SU-DHL-6 (cell line): ENCODE measurements around the gene CLIP4.

Source experiments
- H2AFZ ChIP-seq: fragments of 200-600 bp; sonication (generic); 2 replicates; pipeline ENCODE4 v1.6.1; 2014; ENCODE audit warnings: low read depth, mild to moderate bottlenecking, moderate library complexity, mixed read lengths, antibody characterized with exemption, low read length; ENCODE audit not compliant: severe bottlenecking
- H3F3A ChIP-seq: fragments of 200-600 bp; shearing (Covaris generic); 2 replicates; pipeline ENCODE4 v1.6.0; 2016; ENCODE audit warnings: antibody characterized with exemption, mild to moderate bottlenecking; ENCODE audit not compliant: insufficient read depth
- H3K27ac ChIP-seq: fragments of 200-600 bp; sonication (generic); 2 replicates; pipeline ENCODE4 v1.5.1; 2016; ENCODE audit warnings: low read depth, mild to moderate bottlenecking, low read length, moderate library complexity, mixed read lengths
- H3K27me3 ChIP-seq: fragments of 200-600 bp; sonication (generic), shearing (Covaris generic); 2 replicates; pipeline ENCODE4 v1.6.0; 2014; ENCODE audit warnings: mild to moderate bottlenecking, low read length
- H3K36me3 ChIP-seq: fragments of 200-600 bp; sonication (generic); 2 replicates; pipeline ENCODE4 v1.6.1; 2014; ENCODE audit warnings: mild to moderate bottlenecking, low read length, mixed read lengths
- H3K4me2 ChIP-seq: fragments of 300-600, 200-600 bp; shearing (Covaris generic), sonication (generic); 2 replicates; pipeline ENCODE4 v1.6.0; 2014; ENCODE audit warnings: low read length, low read depth, mild to moderate bottlenecking; ENCODE audit not compliant: poor library complexity, severe bottlenecking
- H3K4me3 ChIP-seq: fragments of 200-600 bp; sonication (generic); 2 replicates; pipeline ENCODE4 v1.5.1; 2014; ENCODE audit warnings: antibody characterized with exemption, low read length, mild to moderate bottlenecking, mixed read lengths; ENCODE audit not compliant: insufficient read depth, poor library complexity, severe bottlenecking
- H3K79me2 ChIP-seq: fragments of 200-600 bp; sonication (generic); 2 replicates; pipeline ENCODE4 v1.6.1; 2014; ENCODE audit warnings: mild to moderate bottlenecking, low read length, moderate library complexity; ENCODE audit not compliant: insufficient read depth
- H3K9ac ChIP-seq: fragments of 200-600 bp; sonication (generic); 2 replicates; pipeline ENCODE4 v1.7.0; 2014; ENCODE audit warnings: mild to moderate bottlenecking, low read length
- H3K9me2 ChIP-seq: fragments of 200-600 bp; sonication (generic); replicated peaks from 2 replicates; pipeline ENCODE4 v1.6.1; 2014; ENCODE audit warnings: low read length; ENCODE audit not compliant: insufficient read depth
- H3K9me3 ChIP-seq: fragments of 200-600 bp; sonication (generic); 2 replicates; pipeline ENCODE4 v1.6.1; 2014; ENCODE audit warnings: low read length, mixed read lengths; ENCODE audit not compliant: insufficient read depth
- H4K20me1 ChIP-seq: fragments of 200-600 bp; sonication (generic); 2 replicates; pipeline ENCODE4 v1.6.1; 2014; ENCODE audit warnings: low read depth, mild to moderate bottlenecking, antibody characterized with exemption, low read length, moderate library complexity, mixed read lengths
- EZH2phosphoT487 ChIP-seq: fragments of 200-600 bp; sonication (generic), shearing (Covaris generic); conservative IDR thresholded peaks from 2 replicates; pipeline ENCODE4 v1.6.1; 2018; ENCODE audit warnings: mild to moderate bottlenecking, antibody characterized with exemption, low read length, moderate library complexity, mixed read lengths
- TF ChIP-seq, protein P1 (sequence below): fragments of 200-600 bp; sonication (generic); IDR thresholded peaks from one replicate; pipeline ENCODE4 v1.5.1; 2017; ENCODE audit warnings: antibody characterized with exemption, mild to moderate bottlenecking, low read length, moderate library complexity; ENCODE audit not compliant: insufficient read depth, poor library complexity, severe bottlenecking

Gene CLIP4

DNA sequence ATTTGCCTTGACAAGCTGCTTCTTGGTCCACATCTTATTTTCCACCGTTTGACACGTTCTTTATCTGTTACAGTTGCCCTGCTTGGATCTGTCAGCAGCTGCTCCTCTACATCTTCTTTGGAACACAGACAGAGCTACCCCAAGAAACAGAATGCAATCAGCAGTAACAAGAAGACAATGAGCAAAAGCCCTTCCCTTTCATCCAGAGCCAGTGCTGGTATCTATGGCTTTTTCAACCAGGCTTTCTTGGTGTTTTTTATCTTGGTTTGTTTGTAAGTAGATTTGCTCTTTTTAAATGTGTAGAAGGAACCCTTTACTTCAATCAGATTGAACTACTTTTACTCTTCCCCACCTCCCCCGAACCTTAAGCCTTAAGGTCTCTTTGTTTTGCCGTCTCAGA, 41.9 kb downstream of the CLIP4 start:
- H3K9ac ChIP-seq: no peak overlapping the region
- no peak overlapping the region for H2AFZ ChIP-seq
- no peak overlapping the region for H3K4me2 ChIP-seq
- no peaks in the 10 kb centered on the region for H3K36me3 ChIP-seq
- H4K20me1 ChIP-seq: no peaks in the 10 kb centered on the region
- TF ChIP-seq, protein P1, sequence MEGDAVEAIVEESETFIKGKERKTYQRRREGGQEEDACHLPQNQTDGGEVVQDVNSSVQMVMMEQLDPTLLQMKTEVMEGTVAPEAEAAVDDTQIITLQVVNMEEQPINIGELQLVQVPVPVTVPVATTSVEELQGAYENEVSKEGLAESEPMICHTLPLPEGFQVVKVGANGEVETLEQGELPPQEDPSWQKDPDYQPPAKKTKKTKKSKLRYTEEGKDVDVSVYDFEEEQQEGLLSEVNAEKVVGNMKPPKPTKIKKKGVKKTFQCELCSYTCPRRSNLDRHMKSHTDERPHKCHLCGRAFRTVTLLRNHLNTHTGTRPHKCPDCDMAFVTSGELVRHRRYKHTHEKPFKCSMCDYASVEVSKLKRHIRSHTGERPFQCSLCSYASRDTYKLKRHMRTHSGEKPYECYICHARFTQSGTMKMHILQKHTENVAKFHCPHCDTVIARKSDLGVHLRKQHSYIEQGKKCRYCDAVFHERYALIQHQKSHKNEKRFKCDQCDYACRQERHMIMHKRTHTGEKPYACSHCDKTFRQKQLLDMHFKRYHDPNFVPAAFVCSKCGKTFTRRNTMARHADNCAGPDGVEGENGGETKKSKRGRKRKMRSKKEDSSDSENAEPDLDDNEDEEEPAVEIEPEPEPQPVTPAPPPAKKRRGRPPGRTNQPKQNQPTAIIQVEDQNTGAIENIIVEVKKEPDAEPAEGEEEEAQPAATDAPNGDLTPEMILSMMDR: no peak
- TF ChIP-seq EZH2phosphoT487: no peak
- H3K9me3 ChIP-seq: no peaks in the 10 kb centered on the region
- H3K27ac ChIP-seq: no peak overlapping the region
- H3K9me2 ChIP-seq: no peaks in the 10 kb centered on the region
- H3K4me3 ChIP-seq: no peak overlapping the region
- H3K27me3 ChIP-seq: no peaks in the 10 kb centered on the region
- no peaks in the 10 kb centered on the region for H3F3A ChIP-seq
- H3K79me2 ChIP-seq: no peaks in the 10 kb centered on the region

- Histone ChIP-seq H3K36me3 (no peaks in the 10 kb centered on the region), H4K20me1 (no peaks in the 10 kb centered on the region), H3K9ac (no peak overlapping the region), H3K4me2 (no peak overlapping the region), H3K79me2 (no peaks in the 10 kb centered on the region), H3K4me3 (no peak overlapping the region), H3F3A (no peaks in the 10 kb centered on the region), H3K27me3 (no peaks in the 10 kb centered on the region), H2AFZ (no peak overlapping the region), H3K27ac (no peak overlapping the region), H3K9me3 (no peaks in the 10 kb centered on the region), H3K9me2 (no peaks in the 10 kb centered on the region)
- no peak for TF ChIP-seq EZH2phosphoT487
- TF ChIP-seq, protein P1: no peak
Measured at GRCh38 chr2:29159125-29159524, 43.9 kb downstream of the CLIP4 start.

DNA sequence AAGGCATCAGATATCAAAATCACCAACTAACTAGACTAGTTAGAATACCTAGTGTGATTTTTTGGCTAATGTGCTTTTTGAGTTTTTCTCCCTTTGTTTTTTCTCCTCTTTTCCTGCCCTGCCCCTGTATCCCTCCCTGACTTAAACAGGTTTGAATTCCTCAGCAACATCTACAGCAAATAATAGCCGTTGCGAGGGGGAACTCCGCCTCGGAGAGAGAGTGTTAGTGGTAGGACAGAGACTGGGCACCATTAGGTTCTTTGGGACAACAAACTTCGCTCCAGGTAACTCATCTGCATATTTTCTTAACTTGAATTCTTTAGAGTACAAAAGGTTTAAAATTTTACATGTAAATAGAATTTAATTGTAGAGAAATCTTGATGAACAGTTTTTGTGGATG, 45.0 kb downstream of the CLIP4 start:
- Histone ChIP-seq H3K9me3 (no peaks in the 10 kb centered on the region), H2AFZ (no peak overlapping the region), H3K79me2 (no peaks in the 10 kb centered on the region), H3K9me2 (no peaks in the 10 kb centered on the region), H3F3A (no peaks in the 10 kb centered on the region), H3K36me3 (no peaks in the 10 kb centered on the region), H4K20me1 (no peaks in the 10 kb centered on the region), H3K4me2 (no peak overlapping the region), H3K27me3 (no peaks in the 10 kb centered on the region), H3K4me3 (no peak overlapping the region), H3K9ac (no peak overlapping the region), H3K27ac (no peak overlapping the region)
- TF ChIP-seq, protein P1: no peak
- TF ChIP-seq EZH2phosphoT487: no peak
